GM12878 (cell line): ENCODE measurements around the gene SLMAP. TPM values are rescaled to one million over a fixed set of nuclear protein-coding genes. Genes with fewer than 3 reads are reported as not detected.

Experiments
- ATAC-seq: fragments of 200-7000 bp; cut with Tn5 transposase; 3 replicates; pipeline ENCODE4 v1.9.1; 2020; ENCODE audit warnings: mild to moderate bottlenecking, moderate library complexity
- BruUV-seq: library from RNA; stranded (reverse); fragments of 400-500 nt; replicated peaks from 2 replicates; lab custom pipeline; 2021; lab: Mats Ljungman, UMichigan
- CTCF ChIA-PET: fragments of 300-600 bp; sonication (Branson Sonifier 250); formaldehyde crosslinking; extraction: SDS; loops from one replicate; lab custom pipeline; 2021; ENCODE audit warnings: inconsistent platforms; lab: Yijun Ruan, JAX
- POLR2A ChIA-PET: fragments of 350-600 bp; formaldehyde crosslinking; extraction: SDS; loops from one replicate; lab custom pipeline; 2021; ENCODE audit warnings: inconsistent platforms; lab: Charles Lee
- RAD21 ChIA-PET: fragments of 300-600 bp; sonication (Branson Sonifier 250); formaldehyde crosslinking; loops from one replicate; lab custom pipeline; 2023; ENCODE audit warnings: antibody characterized with exemption; ENCODE audit not compliant: unreplicated experiment; lab: Charles Lee
- SMC1A ChIA-PET: fragments of 300-600 bp; sonication (Branson Sonifier 250); formaldehyde crosslinking; loops from one replicate; lab custom pipeline; 2023; ENCODE audit not compliant: unreplicated experiment, uncharacterized antibody; lab: Charles Lee
- DNase-seq: peaks from one replicate; pipeline ENCODE4 v3.0.0-alpha.2; 2011; ENCODE audit warnings: low read depth, low spot score
- FAIRE-seq: peaks from 3 replicates; lab custom pipeline; 2011; peaks lifted over from hg19 to GRCh38; lab: Jason Lieb, UNC
- H2AFZ ChIP-seq: 2 replicates; pipeline ENCODE4 v1.6.0; 2011; ENCODE audit warnings: low read depth, low read length, control low read depth; ENCODE audit not compliant: control insufficient read depth
- H3K27ac ChIP-seq: 2 replicates; pipeline ENCODE4 v1.5.1; 2011; ENCODE audit warnings: control low read depth; ENCODE audit not compliant: control insufficient read depth, insufficient read depth
- H3K27me3 ChIP-seq, 2 experiments: replicated peaks in 1 of 2; 2 replicates each; pipeline versions ENCODE4 v1.6.0 to v1.6.1; 2011; ENCODE audit warnings: low read length in 1 of 2; ENCODE audit not compliant: control insufficient read depth in 2 of 2, insufficient read depth in 2 of 2
- H3K36me3 ChIP-seq, 2 experiments: 2 replicates each; pipeline ENCODE4 v1.5.1; 2011; ENCODE audit warnings: low read length in 1 of 2; ENCODE audit not compliant: control insufficient read depth in 2 of 2, insufficient read depth in 2 of 2
- H3K4me1 ChIP-seq: 2 replicates; pipeline ENCODE4 v1.6.1; 2011; ENCODE audit warnings: mild to moderate bottlenecking, low read length, moderate library complexity, mixed read lengths; ENCODE audit not compliant: control insufficient read depth, insufficient read depth
- H3K4me2 ChIP-seq: 2 replicates; pipeline ENCODE4 v1.6.0; 2011; ENCODE audit warnings: control low read depth; ENCODE audit not compliant: control insufficient read depth, insufficient read depth
- H3K4me3 ChIP-seq: fragments of 200-600 bp; sonication (generic); 2 replicates; pipeline ENCODE4 v1.5.1; 2016
- H3K79me2 ChIP-seq: 2 replicates; pipeline ENCODE4 v1.6.0; 2011; ENCODE audit warnings: low read length; ENCODE audit not compliant: control insufficient read depth, insufficient read depth
- H3K9ac ChIP-seq: 2 replicates; pipeline ENCODE4 v1.8.0; 2011; ENCODE audit warnings: low read length, control low read depth, mixed read lengths; ENCODE audit not compliant: control insufficient read depth, insufficient read depth
- H3K9me3 ChIP-seq: replicated peaks from 3 replicates; pipeline ENCODE4 v1.5.1; 2011; ENCODE audit warnings: mild to moderate bottlenecking, low read length; ENCODE audit not compliant: control insufficient read depth, insufficient read depth
- H4K20me1 ChIP-seq: 2 replicates; pipeline ENCODE4 v1.6.0; 2011; ENCODE audit not compliant: control insufficient read depth, insufficient read depth
- BRCA1 ChIP-seq: IDR thresholded peaks from 2 replicates; pipeline ENCODE4 v1.6.1; 2011; ENCODE audit warnings: low read depth, low read length, improper control_type of control experiment
- CBX5 ChIP-seq: sonication (generic); IDR thresholded peaks from 2 replicates; pipeline ENCODE4 v1.6.1; 2016; ENCODE audit warnings: low read depth, moderate library complexity, mild to moderate bottlenecking, inconsistent platforms
- CTCF ChIP-seq, 3 experiments: IDR thresholded peaks in 2 of 3; conservative IDR thresholded peaks in 1 of 3; 2 replicates each; pipeline ENCODE4 v1.5.1; 2011; ENCODE audit warnings: low read depth in 3 of 3, low read length in 3 of 3, mild to moderate bottlenecking in 3 of 3, control low read depth in 2 of 3, moderate library complexity in 2 of 3, inconsistent platforms in 1 of 3, mixed read lengths in 1 of 3; ENCODE audit not compliant: control insufficient read depth in 2 of 3, insufficient read depth in 1 of 3; ENCODE audit errors: extremely low read depth in 1 of 3
- ETV6 ChIP-seq, 2 experiments: fragments of 450-650 bp in 1 of 2; IDR thresholded peaks in 1 of 2; conservative IDR thresholded peaks in 1 of 2; 2 replicates each; pipeline ENCODE4 v1.6.1; 2014; ENCODE audit warnings: antibody characterized with exemption in 1 of 2, borderline replicate concordance in 1 of 2, low read depth in 1 of 2, mild to moderate bottlenecking in 1 of 2, moderate library complexity in 1 of 2
- IKZF1 ChIP-seq: fragments of 450-650 bp; conservative IDR thresholded peaks from 2 replicates; pipeline ENCODE4 v1.6.1; 2017; ENCODE audit warnings: antibody characterized with exemption, mild to moderate bottlenecking
- LARP7 ChIP-seq: fragments of 450-650 bp; IDR thresholded peaks from 2 replicates; pipeline ENCODE4 v1.6.1; 2017; ENCODE audit warnings: mild to moderate bottlenecking
- MTA2 ChIP-seq: fragments of 450-650 bp; IDR thresholded peaks from 2 replicates; pipeline ENCODE4 v1.6.1; 2016; ENCODE audit warnings: low read depth, mild to moderate bottlenecking, moderate library complexity
- NFIC ChIP-seq: IDR thresholded peaks from 2 replicates; pipeline ENCODE4 v1.6.1; 2012; ENCODE audit warnings: low read depth, mild to moderate bottlenecking, inconsistent platforms, low read length, moderate library complexity
- POLR2AphosphoS5 ChIP-seq: IDR thresholded peaks from 2 replicates; pipeline ENCODE4 v1.6.1; 2011; ENCODE audit warnings: mild to moderate bottlenecking, low read length, inconsistent platforms
- RELA ChIP-seq: fragments of 450-650 bp; IDR thresholded peaks from 2 replicates; pipeline ENCODE4 v1.8.0; 2014; ENCODE audit warnings: borderline replicate concordance; ENCODE audit not compliant: partially characterized antibody
- SUZ12 ChIP-seq: fragments of 200-600 bp; sonication (generic); IDR thresholded peaks from one replicate; pipeline ENCODE4 v1.6.1; 2018; ENCODE audit warnings: antibody characterized with exemption, mild to moderate bottlenecking; ENCODE audit not compliant: unreplicated experiment
- TCF3 ChIP-seq: IDR thresholded peaks from 2 replicates; pipeline ENCODE4 v1.6.1; 2012; ENCODE audit warnings: low read depth, mild to moderate bottlenecking, low read length, borderline replicate concordance; ENCODE audit not compliant: insufficient read depth
- ZNF687 ChIP-seq: fragments of 450-650 bp; IDR thresholded peaks from 2 replicates; pipeline ENCODE4 v1.6.1; 2017; ENCODE audit warnings: mild to moderate bottlenecking, moderate library complexity
- WGBS: methylation state at CpG from one replicate; pipeline ENCODE4 v1.1.6; 2016; ENCODE audit warnings: low lambda C conversion rate; ENCODE audit not compliant: insufficient replicate concordance, insufficient coverage; ENCODE audit errors: missing lambda C conversion rate; 5-methylcytosine and 5-hydroxymethylcytosine counted together
- in situ Hi-C: fragments of 300-500 bp; cut with MboI; formaldehyde crosslinking; loops from 9 replicates; pipeline ENCODE4 v1.14.3; 2018; ENCODE audit warnings: mixed read lengths
- intact Hi-C: fragments of 100-400 bp; cut with micrococcal nuclease; formaldehyde crosslinking; loops from one replicate; pipeline ENCODE4 v1.14.2; 2022; ENCODE audit not compliant: unreplicated experiment
- polyA plus RNA-seq, 11 experiments: library from polyadenylated mRNA; depleted of rRNA in 4 of 11; unstranded in 6 of 11; stranded (reverse) in 5 of 11; fragments of >200 nt; fragmentation: Nextera tagmentation in 4 of 11; fragmentation: Illumina TruSeq in 1 of 11; extraction: Ambion mirVana in 4 of 11; extraction: Trizol in 1 of 11; gene quantifications; 1 replicate in 1 of 11; 2 replicates in 10 of 11; pipeline versions ENCODE4 v1.2.1 to v1.2.3, GENCODE V29; 2011 to 2016; ENCODE audit warnings: inconsistent platforms in 2 of 11, missing spikeins in 2 of 11, low read depth in 1 of 11
- total RNA-seq, 4 experiments: library from RNA; depleted of rRNA in 3 of 4; stranded (reverse); fragments of >200 nt in 3 of 4; fragmentation: Illumina TruSeq in 1 of 4; extraction: Trizol in 1 of 4; gene quantifications; 2 replicates each; pipeline versions ENCODE4 v1.2.1 to v1.2.3, GENCODE V29; 2013 to 2021
- TF ChIP-seq, protein P1 (sequence below): fragments of 450-650 bp; IDR thresholded peaks from 2 replicates; pipeline ENCODE4 v1.6.1; 2014; ENCODE audit warnings: mild to moderate bottlenecking
- TF ChIP-seq, protein P2 (sequence below): fragments of 450-650 bp; IDR thresholded peaks from 2 replicates; pipeline ENCODE4 v1.6.1; 2016; ENCODE audit warnings: mild to moderate bottlenecking

SLMAP gene
- total and polyA plus RNA-seq, 10 of the 15 experiments (the other 5 are each of a cell fraction or from before 2014, with no cell fraction given): 8.3 to 43.8 (median 26.4) TPM

DNA sequence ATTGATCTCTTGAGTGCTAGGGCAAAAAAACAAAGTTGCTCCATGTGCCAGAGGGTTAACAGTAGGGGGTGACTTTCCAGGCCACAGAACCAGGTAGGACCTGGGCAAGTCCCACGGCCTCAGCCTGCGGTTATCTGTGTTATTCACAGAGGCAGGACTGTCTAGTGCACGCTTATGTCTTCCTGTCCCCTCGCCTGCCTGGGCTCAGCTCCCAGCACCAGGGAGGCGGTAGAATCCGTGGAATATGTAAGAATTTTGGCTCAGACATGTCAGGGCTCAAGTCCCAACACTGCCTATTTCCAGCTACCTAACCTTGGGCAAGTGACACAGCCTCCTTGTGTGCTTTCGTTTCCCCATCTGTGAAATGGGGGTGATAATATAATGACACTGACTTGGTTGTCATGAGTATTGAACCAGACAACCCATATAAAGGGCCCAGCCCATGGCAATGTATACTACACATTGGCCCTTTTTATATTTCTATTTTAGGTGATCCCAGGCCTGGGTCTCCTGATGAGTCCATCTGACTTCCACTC is 207.8 kb downstream of the SLMAP start (continued):
- TF ChIP-seq POLR2AphosphoS5 (no peak), NFIC (no peak), SUZ12 (no peak), ZNF687 (no peak), TCF3 (no peak), CBX5 (no peak), ETV6 (conservative IDR thresholded peaks at IDR 0.05 in 1 of 2, IDR thresholded peaks at IDR 0.05 in 1 of 2; ENCODE audit: borderline replicate concordance in 1 of 2, low read depth in 1 of 2) (no peak)

DNA sequence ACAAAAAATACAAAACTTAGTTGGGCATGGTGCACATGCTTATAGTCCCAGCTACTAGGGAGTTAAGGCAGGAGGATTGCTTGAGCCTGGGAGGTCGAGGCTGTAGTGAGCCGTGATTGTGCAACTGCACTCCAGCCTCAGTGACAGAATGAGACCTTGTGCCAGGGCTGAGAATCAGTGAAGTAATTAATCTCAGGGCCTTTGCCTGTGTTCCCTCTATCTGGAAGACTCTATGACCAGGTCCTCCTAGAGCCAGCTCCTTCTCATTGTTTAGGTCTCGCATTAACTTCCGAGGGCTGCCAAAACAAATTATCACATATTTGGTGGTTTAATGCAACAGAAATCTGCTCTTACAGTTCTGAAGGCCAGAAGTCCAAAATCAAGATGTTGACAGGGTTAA is 210.7 kb downstream of the SLMAP start:
- no peak overlapping the region for H2AFZ ChIP-seq
- 48% methylated on average over 4 of the region's 4 CpGs for WGBS
- ChIA-PET SMC1A (interaction anchor here (1.9 kb wide), 1 partner anchor 15 kb away, joined by 4 read pairs; no protein-coding TSS in a partner anchor), RAD21 (no interaction called here), POLR2A (no interaction called here), CTCF (no interaction called here)
- in situ Hi-C loops: no loop called here
- no peaks in the 10 kb centered on the region for H3K9me3 ChIP-seq
- no peak overlapping the region for H3K27ac ChIP-seq
- no peaks in the 10 kb centered on the region for H3K4me1 ChIP-seq
- intact Hi-C loops: no loop called here
- H3K4me2 ChIP-seq: no peak overlapping the region
- FAIRE-seq: no peak
- no peaks in the 10 kb centered on the region for H3K79me2 ChIP-seq
- H3K27me3 ChIP-seq: no peaks in the 10 kb centered on the region
- no peak for ATAC-seq
- no TSS peak for BruUV-seq
- H3K36me3 ChIP-seq: no peaks in the 10 kb centered on the region
- DNase-seq: no peak
- no peak overlapping the region for H3K4me3 ChIP-seq
- no peak overlapping the region for H3K9ac ChIP-seq
- no peaks in the 10 kb centered on the region for H4K20me1 ChIP-seq
- TF ChIP-seq MTA2: no peak
- TF ChIP-seq CTCF (IDR thresholded peaks at IDR 0.05 in 2 of 3, conservative IDR thresholded peaks at IDR 0.05 in 1 of 3; ENCODE audit: control insufficient read depth in 2 of 3, extremely low read depth in 1 of 3, insufficient read depth in 1 of 3, low read depth in 3 of 3, low read length in 3 of 3): no peak
- no peak for TF ChIP-seq BRCA1
- no peak for TF ChIP-seq IKZF1
- TF ChIP-seq, protein P1, sequence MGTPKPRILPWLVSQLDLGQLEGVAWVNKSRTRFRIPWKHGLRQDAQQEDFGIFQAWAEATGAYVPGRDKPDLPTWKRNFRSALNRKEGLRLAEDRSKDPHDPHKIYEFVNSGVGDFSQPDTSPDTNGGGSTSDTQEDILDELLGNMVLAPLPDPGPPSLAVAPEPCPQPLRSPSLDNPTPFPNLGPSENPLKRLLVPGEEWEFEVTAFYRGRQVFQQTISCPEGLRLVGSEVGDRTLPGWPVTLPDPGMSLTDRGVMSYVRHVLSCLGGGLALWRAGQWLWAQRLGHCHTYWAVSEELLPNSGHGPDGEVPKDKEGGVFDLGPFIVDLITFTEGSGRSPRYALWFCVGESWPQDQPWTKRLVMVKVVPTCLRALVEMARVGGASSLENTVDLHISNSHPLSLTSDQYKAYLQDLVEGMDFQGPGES: no peak
- TF ChIP-seq, protein P2, sequence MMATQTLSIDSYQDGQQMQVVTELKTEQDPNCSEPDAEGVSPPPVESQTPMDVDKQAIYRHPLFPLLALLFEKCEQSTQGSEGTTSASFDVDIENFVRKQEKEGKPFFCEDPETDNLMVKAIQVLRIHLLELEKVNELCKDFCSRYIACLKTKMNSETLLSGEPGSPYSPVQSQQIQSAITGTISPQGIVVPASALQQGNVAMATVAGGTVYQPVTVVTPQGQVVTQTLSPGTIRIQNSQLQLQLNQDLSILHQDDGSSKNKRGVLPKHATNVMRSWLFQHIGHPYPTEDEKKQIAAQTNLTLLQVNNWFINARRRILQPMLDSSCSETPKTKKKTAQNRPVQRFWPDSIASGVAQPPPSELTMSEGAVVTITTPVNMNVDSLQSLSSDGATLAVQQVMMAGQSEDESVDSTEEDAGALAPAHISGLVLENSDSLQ: no peak
- no peak for TF ChIP-seq RELA
- TF ChIP-seq LARP7: no peak
